HG02938 (cell line): Measurements from ENCODE around the gene KDM5A.
A peak's percentile ranks its signal among the peaks of the same experiment; 100 is the strongest.
"Not testable (repeated sequence)": the region's sequence is repeated elsewhere in the genome, so short reads cannot be mapped to it uniquely, and the experiment has no call there.

Experiments
- ATAC-seq: cut with Tn5 transposase; IDR thresholded peaks from one replicate; pipeline ENCODE4 v1.9.1; 2021; ENCODE audit warnings: mild to moderate bottlenecking, moderate library complexity; ENCODE audit not compliant: unreplicated experiment

Gene KDM5A

GRCh38 chr12:389142-390096 is at the start of gene KDM5A:
Gene KDM5A, minus strand, starts transcription at chr12:389320. Its CDS starts 229 bp downstream, at chr12:389091.
- ATAC-seq, result peak; percentile 90

- not testable (repeated sequence) for ATAC-seq
Observed at GRCh38 chr12:435737-436136, 46.6 kb upstream of the KDM5A start.

GRCh38 chr12:422526-422925 is 33.4 kb upstream of the KDM5A start:
- no peak for ATAC-seq

GRCh38 chr12:418432-418831 is 29.3 kb upstream of the KDM5A start:
- ATAC-seq, result no peak

GRCh38 chr12:414859-415258 is 25.7 kb upstream of the KDM5A start:
- no peak for ATAC-seq

- no peak for ATAC-seq
Observed at GRCh38 chr12:402029-402389, 12.9 kb upstream of the KDM5A start.

GRCh38 chr12:401235-402028 is 12.3 kb upstream of the KDM5A start, which contains the start of gene CCDC77:
Gene CCDC77, plus strand, starts transcription at chr12:401644. Its CDS starts 7,740 bp downstream, at chr12:409384.
- ATAC-seq, result peak; percentile 96

GRCh38 chr12:400828-401227 is 11.7 kb upstream of the KDM5A start:
- ATAC-seq, result no peak

GRCh38 chr12:388541-389141 is 479 bp downstream of the KDM5A start:
- ATAC-seq, result peak; percentile 33

GRCh38 chr12:388012-388411 is 1.1 kb downstream of the KDM5A start:
- no peak for ATAC-seq

- ATAC-seq, result no peak
Observed at GRCh38 chr12:386651-387050, 2.5 kb downstream of the KDM5A start.

GRCh38 chr12:370739-371485 is 18.2 kb downstream of the KDM5A start:
- not testable (repeated sequence) for ATAC-seq

GRCh38 chr12:367972-368371 is 21.1 kb downstream of the KDM5A start:
- no peak for ATAC-seq

- ATAC-seq, result no peak
Observed at GRCh38 chr12:366820-367219, 22.3 kb downstream of the KDM5A start.

GRCh38 chr12:359091-359490 is 30.0 kb downstream of the KDM5A start:
- no peak for ATAC-seq

- ATAC-seq, result no peak
Observed at GRCh38 chr12:356276-356988, 32.7 kb downstream of the KDM5A start.

GRCh38 chr12:351197-351596 is 37.9 kb downstream of the KDM5A start:
- ATAC-seq, result not testable (repeated sequence)

- ATAC-seq, result not testable (repeated sequence)
Observed at GRCh38 chr12:349625-350024, 39.5 kb downstream of the KDM5A start.

- ATAC-seq, result not testable (repeated sequence)
Observed at GRCh38 chr12:343036-343435, 46.1 kb downstream of the KDM5A start.

- no peak for ATAC-seq
Observed at GRCh38 chr12:337039-337438, 52.1 kb downstream of the KDM5A start.
